ENCODE results near the gene ZMYND12. TPM values are rescaled to one million over a fixed set of nuclear protein-coding genes. Genes with fewer than 3 reads are reported as not detected.

ZMYND12 gene
- total RNA-seq, 1 donor from 2014 or later: 0.23 TPM

DNA sequence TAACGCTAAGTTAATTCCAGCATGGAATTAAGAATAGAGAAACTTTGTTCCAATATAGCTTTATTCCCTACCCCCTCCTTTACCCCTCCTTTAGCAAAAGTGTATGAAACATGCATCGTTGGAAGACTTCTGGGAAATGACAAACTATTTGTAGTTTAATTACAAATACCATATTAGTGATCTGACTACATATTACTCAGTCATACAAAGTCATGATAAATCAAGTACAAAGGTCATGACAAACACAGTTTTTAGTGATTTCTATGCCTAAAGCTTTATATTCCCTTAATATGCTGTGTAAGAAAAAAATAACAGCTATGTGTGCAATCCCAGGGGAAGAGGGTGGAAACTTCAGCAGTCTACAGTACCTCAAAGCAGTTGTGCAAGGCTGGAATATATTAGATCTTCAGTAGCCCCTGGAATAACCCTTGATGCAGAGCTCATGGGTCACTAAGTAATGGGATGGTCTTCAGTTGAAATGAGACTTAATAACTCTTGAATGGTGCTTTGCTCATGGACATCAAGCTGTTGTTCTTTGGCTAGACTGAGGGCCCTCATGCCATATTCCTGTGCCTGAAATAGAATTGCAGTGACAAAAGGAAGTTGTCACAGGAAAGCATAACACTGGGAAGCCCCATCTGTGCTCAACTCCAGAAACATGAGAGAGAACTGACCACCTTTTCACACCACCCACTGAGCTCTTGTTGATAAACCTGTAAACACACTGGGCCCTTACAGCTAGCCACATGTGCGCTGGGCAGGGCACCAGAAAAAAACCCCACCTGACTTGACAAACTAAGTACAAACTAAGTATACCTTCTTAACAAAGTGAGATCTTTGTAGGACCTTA is 25.3 kb downstream of the ZMYND12 start:
- FAIRE-seq: no peak
- Histone ChIP-seq H3K9ac (ENCODE audit: low read length) (no peak overlapping the region), H3K4me2 (ENCODE audit: low read length) (no peak overlapping the region), H3K4me3 (ENCODE audit: insufficient read depth, low read depth, low read length) (no peak overlapping the region), H3K79me2 (ENCODE audit: insufficient read depth, low read length) (no peaks in the 10 kb centered on the region), H3K9me3 (ENCODE audit: insufficient read depth, low read depth, low read length) (no peaks in the 10 kb centered on the region), H3K36me3 (ENCODE audit: insufficient read depth, low read length) (no peaks in the 10 kb centered on the region), H2AFZ (ENCODE audit: low read depth, low read length) (no peak overlapping the region), H3K27me3 (ENCODE audit: insufficient read depth, low read length) (no peaks in the 10 kb centered on the region), H4K20me1 (ENCODE audit: insufficient read depth, low read length) (no peaks in the 10 kb centered on the region), H3K27ac (ENCODE audit: low read depth, low read length) (no peak overlapping the region), H3K4me1 (ENCODE audit: insufficient read depth, low read length) (no peaks in the 10 kb centered on the region)
- Mint-ChIP-seq H3K27ac (ENCODE audit: unreplicated experiment) (no peak overlapping the region), H3K36me3 (ENCODE audit: low read depth, unreplicated experiment) (no peaks in the 10 kb centered on the region), H3K4me1 (ENCODE audit: low read depth, unreplicated experiment) (peaks cover 15% of the 10 kb centered on the region), H3K4me3 (ENCODE audit: unreplicated experiment) (no peak overlapping the region), H3K27me3 (ENCODE audit: low read depth, unreplicated experiment) (peaks cover 5% of the 10 kb centered on the region), H3K9me3 (ENCODE audit: unreplicated experiment) (no peaks in the 10 kb centered on the region)
- DNase-seq (ENCODE audit: low read depth): no peak
- no peak for TF ChIP-seq EZH2 (IDR thresholded peaks at IDR 0.05; ENCODE audit: insufficient read depth, low read length)
- TF ChIP-seq, protein P1, sequence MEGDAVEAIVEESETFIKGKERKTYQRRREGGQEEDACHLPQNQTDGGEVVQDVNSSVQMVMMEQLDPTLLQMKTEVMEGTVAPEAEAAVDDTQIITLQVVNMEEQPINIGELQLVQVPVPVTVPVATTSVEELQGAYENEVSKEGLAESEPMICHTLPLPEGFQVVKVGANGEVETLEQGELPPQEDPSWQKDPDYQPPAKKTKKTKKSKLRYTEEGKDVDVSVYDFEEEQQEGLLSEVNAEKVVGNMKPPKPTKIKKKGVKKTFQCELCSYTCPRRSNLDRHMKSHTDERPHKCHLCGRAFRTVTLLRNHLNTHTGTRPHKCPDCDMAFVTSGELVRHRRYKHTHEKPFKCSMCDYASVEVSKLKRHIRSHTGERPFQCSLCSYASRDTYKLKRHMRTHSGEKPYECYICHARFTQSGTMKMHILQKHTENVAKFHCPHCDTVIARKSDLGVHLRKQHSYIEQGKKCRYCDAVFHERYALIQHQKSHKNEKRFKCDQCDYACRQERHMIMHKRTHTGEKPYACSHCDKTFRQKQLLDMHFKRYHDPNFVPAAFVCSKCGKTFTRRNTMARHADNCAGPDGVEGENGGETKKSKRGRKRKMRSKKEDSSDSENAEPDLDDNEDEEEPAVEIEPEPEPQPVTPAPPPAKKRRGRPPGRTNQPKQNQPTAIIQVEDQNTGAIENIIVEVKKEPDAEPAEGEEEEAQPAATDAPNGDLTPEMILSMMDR (IDR thresholded peaks at IDR 0.05; ENCODE audit: insufficient read depth, low read depth, low read length): no peak

DNA sequence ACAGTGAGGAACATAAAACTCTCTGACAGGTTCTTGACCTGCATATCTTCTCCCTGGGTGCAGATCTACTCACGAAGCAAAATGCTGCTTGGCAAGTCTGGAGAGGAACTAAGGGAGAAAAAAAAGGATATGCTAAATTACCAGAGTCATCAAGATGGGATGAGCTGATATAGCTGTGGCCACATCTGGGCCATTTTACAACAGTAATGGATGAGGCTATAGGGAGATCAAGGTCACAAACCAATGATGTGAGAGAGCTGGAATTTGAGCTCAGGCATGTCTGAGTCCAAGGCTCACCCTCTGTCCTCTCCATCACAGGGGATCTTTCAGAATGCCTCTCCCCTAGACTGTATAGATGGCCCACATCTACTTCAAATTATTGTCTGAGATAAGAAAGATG is 26.2 kb downstream of the ZMYND12 start:
- Mint-ChIP-seq H3K36me3 (ENCODE audit: low read depth, unreplicated experiment) (no peaks in the 10 kb centered on the region), H3K4me3 (ENCODE audit: unreplicated experiment) (no peak overlapping the region), H3K9me3 (ENCODE audit: unreplicated experiment) (no peaks in the 10 kb centered on the region), H3K27me3 (ENCODE audit: low read depth, unreplicated experiment) (peaks cover 5% of the 10 kb centered on the region), H3K4me1 (ENCODE audit: low read depth, unreplicated experiment) (peaks cover 19% of the 10 kb centered on the region), H3K27ac (ENCODE audit: unreplicated experiment) (no peak overlapping the region)
- H3K9me3 ChIP-seq (ENCODE audit: insufficient read depth, low read depth, low read length): no peaks in the 10 kb centered on the region
- H4K20me1 ChIP-seq (ENCODE audit: insufficient read depth, low read length): no peaks in the 10 kb centered on the region
- no peak for TF ChIP-seq EZH2 (IDR thresholded peaks at IDR 0.05; ENCODE audit: insufficient read depth, low read length)
- TF ChIP-seq, protein P1 (IDR thresholded peaks at IDR 0.05; ENCODE audit: insufficient read depth, low read depth, low read length): no peak
- H3K27me3 ChIP-seq (ENCODE audit: insufficient read depth, low read length): no peaks in the 10 kb centered on the region
- H3K4me2 ChIP-seq (ENCODE audit: low read length): no peak overlapping the region
- no peak overlapping the region for H3K4me3 ChIP-seq (ENCODE audit: insufficient read depth, low read depth, low read length)
- no peak overlapping the region for H3K27ac ChIP-seq (ENCODE audit: low read depth, low read length)
- no peak overlapping the region for H3K9ac ChIP-seq (ENCODE audit: low read length)
- FAIRE-seq: no peak
- H3K36me3 ChIP-seq (ENCODE audit: insufficient read depth, low read length): no peaks in the 10 kb centered on the region
- H3K79me2 ChIP-seq (ENCODE audit: insufficient read depth, low read length): no peaks in the 10 kb centered on the region
- DNase-seq (ENCODE audit: low read depth): peak; percentile 6
- no peak overlapping the region for H2AFZ ChIP-seq (ENCODE audit: low read depth, low read length)
- H3K4me1 ChIP-seq (ENCODE audit: insufficient read depth, low read length): no peaks in the 10 kb centered on the region

DNA sequence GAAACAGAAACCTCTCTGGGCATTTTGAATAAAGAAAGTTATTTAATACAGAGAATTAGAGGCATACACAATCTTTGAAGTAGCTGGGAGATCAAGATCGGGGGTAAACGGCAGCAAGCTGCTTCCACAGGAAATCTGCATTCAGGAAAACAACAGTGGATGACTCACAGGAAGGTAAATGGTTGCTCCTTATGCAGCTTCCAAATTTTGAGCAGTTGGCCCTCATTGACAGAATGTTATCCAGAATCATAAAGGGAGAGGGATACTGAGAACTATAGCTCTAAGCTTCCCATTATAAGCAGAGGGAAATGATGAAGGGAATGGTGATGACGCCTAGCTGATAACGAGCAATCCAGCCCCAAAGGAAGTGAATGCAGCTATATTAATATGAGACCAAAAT is 28.6 kb downstream of the ZMYND12 start:
- Histone ChIP-seq H3K27ac (ENCODE audit: low read depth, low read length) (no peak overlapping the region), H2AFZ (ENCODE audit: low read depth, low read length) (no peak overlapping the region), H3K27me3 (ENCODE audit: insufficient read depth, low read length) (peaks cover 5% of the 10 kb centered on the region), H3K4me2 (ENCODE audit: low read length) (no peak overlapping the region), H3K4me1 (ENCODE audit: insufficient read depth, low read length) (no peaks in the 10 kb centered on the region), H3K4me3 (ENCODE audit: insufficient read depth, low read depth, low read length) (no peak overlapping the region), H3K9me3 (ENCODE audit: insufficient read depth, low read depth, low read length) (no peaks in the 10 kb centered on the region), H3K36me3 (ENCODE audit: insufficient read depth, low read length) (no peaks in the 10 kb centered on the region), H4K20me1 (ENCODE audit: insufficient read depth, low read length) (no peaks in the 10 kb centered on the region), H3K79me2 (ENCODE audit: insufficient read depth, low read length) (no peaks in the 10 kb centered on the region), H3K9ac (ENCODE audit: low read length) (no peak overlapping the region)
- H3K36me3 Mint-ChIP-seq (ENCODE audit: low read depth, unreplicated experiment): no peaks in the 10 kb centered on the region
- DNase-seq (ENCODE audit: low read depth) (no peak), FAIRE-seq (no peak)
- no peak overlapping the region for H3K4me3 Mint-ChIP-seq (ENCODE audit: unreplicated experiment)
- H3K27me3 Mint-ChIP-seq (ENCODE audit: low read depth, unreplicated experiment): no peaks in the 10 kb centered on the region
- no peaks in the 10 kb centered on the region for H3K9me3 Mint-ChIP-seq (ENCODE audit: unreplicated experiment)
- H3K4me1 Mint-ChIP-seq (ENCODE audit: low read depth, unreplicated experiment): peaks cover 24% of the 10 kb centered on the region
- no peak overlapping the region for H3K27ac Mint-ChIP-seq (ENCODE audit: unreplicated experiment)
- TF ChIP-seq, protein P1 (IDR thresholded peaks at IDR 0.05; ENCODE audit: insufficient read depth, low read depth, low read length): no peak
- no peak for TF ChIP-seq EZH2 (IDR thresholded peaks at IDR 0.05; ENCODE audit: insufficient read depth, low read length)
